Heart left ventricle (tissue), 13 donors: ENCODE data around the gene RGS7.
"Not testable (repeated sequence)": the region's sequence is repeated elsewhere in the genome, so short reads cannot be mapped to it uniquely, and the experiment has no call there.

ENCODE experiments used
- POLR2A ChIP-seq, 2 donors: fragments of 450-650 bp; IDR thresholded peaks; one replicate each; pipeline ENCODE4 v1.6.1; 2017; ENCODE audit warnings: antibody characterized with exemption in 2 of 2, mild to moderate bottlenecking in 2 of 2, moderate library complexity in 2 of 2
- TF ChIP-seq, protein P1 (sequence below), 12 donors: fragments of 200-600 bp; sonication (generic) in 4 of 12; IDR thresholded peaks; one replicate each; pipeline versions ENCODE4 v1.5.0 to v1.8.0; 2018 to 2022; ENCODE audit warnings: antibody characterized with exemption in 12 of 12, mild to moderate bottlenecking in 5 of 12
- donor health status: ischemic (EF 13 %, LVEDD 7.1; RV severe dilation, severe dysfunction).
- donor health status: DM: no; HTN: yes; CAD: no.
- donor health status: DM: no; HTN: no; CAD: no.
- donor health status: ischemic (EF 25% LVEDD 6.9; RV normal size, moderate dysfunction).
- donor health status: ischemic (EF 25% LVEDD 5.7; RV mildly dilated, moderate dysfunction).
- donor health status: ischemic (EF 35%, LVEDD 5.7; RV mildly dilated, moderate dysfunction).
- donor health status: nonischemic (EF 11% LVEDD 7.7; RV severe dilation, severe dysfunction).
- donor health status: DM: yes; HTN: yes; CAD: no.
- donor health status: PGD.
- donor health status: ischemic (EF 29% LVEDD 5.4; RV normal size, mild dysfunction).
- donor health status: nonischemic (EF 23%, LVEDD 6.1; RV moderate dilation, normal function).

DNA sequence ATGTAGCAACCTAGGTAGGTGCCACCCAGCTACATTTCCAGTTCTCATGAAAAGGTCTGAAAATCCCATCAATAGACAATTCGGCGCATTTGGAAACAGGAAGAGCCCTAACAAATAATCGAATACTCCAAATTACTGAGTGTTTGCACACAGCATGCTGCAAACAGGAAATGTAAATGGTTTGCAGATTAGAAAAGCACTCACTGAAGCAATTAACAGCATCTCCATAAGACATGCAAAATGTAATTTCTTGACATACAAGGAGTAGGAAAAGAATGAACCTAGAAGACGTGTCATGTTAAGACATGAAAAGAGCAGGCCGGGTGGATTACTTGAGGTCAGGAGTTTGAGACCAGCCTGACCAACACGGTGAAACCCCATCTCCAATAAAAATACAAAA lies 598.2 kb downstream of the RGS7 start:
- TF ChIP-seq, protein P1, sequence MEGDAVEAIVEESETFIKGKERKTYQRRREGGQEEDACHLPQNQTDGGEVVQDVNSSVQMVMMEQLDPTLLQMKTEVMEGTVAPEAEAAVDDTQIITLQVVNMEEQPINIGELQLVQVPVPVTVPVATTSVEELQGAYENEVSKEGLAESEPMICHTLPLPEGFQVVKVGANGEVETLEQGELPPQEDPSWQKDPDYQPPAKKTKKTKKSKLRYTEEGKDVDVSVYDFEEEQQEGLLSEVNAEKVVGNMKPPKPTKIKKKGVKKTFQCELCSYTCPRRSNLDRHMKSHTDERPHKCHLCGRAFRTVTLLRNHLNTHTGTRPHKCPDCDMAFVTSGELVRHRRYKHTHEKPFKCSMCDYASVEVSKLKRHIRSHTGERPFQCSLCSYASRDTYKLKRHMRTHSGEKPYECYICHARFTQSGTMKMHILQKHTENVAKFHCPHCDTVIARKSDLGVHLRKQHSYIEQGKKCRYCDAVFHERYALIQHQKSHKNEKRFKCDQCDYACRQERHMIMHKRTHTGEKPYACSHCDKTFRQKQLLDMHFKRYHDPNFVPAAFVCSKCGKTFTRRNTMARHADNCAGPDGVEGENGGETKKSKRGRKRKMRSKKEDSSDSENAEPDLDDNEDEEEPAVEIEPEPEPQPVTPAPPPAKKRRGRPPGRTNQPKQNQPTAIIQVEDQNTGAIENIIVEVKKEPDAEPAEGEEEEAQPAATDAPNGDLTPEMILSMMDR (IDR thresholded peaks at IDR 0.05): not testable (repeated sequence)
- not testable (repeated sequence) for TF ChIP-seq POLR2A (IDR thresholded peaks at IDR 0.05)
